Stimulated activated CD8-positive, alpha-beta memory T cell treated with anti-CD3 and anti-CD28 coated beads, Interleukin-12 subunit alpha, Interleukin-12 subunit beta, amount 100 ng/mL, for 1 hour (primary cell): ENCODE results near the gene CFAP97.
A peak's percentile ranks its signal among the peaks of the same experiment; 100 is the strongest.
"Not testable (repeated sequence)": the region's sequence is repeated elsewhere in the genome, so short reads cannot be mapped to it uniquely, and the experiment has no call there.

Experiments used
- DNase-seq: peaks from one replicate; pipeline ENCODE4 v3.0.0-alpha.2; 2020; ENCODE audit warnings: low read depth

The CFAP97 gene

GRCh38 chr4:185203486-185204237 lies at the start of gene CFAP97:
CFAP97 (minus strand) TSS chr4:185204000; CDS start chr4:185191196, 12,804 bp downstream.
- peak; percentile 57 for DNase-seq

GRCh38 chr4:185249105-185249504 lies 45.3 kb upstream of the CFAP97 start:
- DNase-seq = no peak

GRCh38 chr4:185248393-185249039 lies 44.7 kb upstream of the CFAP97 start:
- DNase-seq = no peak

- DNase-seq = no peak
Observed at GRCh38 chr4:185247151-185247550, 43.4 kb upstream of the CFAP97 start.

- DNase-seq = no peak
Observed at GRCh38 chr4:185246453-185246852, 42.7 kb upstream of the CFAP97 start.

- no peak for DNase-seq
Observed at GRCh38 chr4:185244763-185245162, 41.0 kb upstream of the CFAP97 start.

GRCh38 chr4:185243879-185244278 lies 40.1 kb upstream of the CFAP97 start:
- no peak for DNase-seq

GRCh38 chr4:185242749-185243533 lies 39.1 kb upstream of the CFAP97 start:
- DNase-seq = no peak

- not testable (repeated sequence) for DNase-seq
Observed at GRCh38 chr4:185240486-185240885, 36.7 kb upstream of the CFAP97 start.

- DNase-seq = no peak
Observed at GRCh38 chr4:185238750-185239149, 35.0 kb upstream of the CFAP97 start.

GRCh38 chr4:185238215-185238681 lies 34.4 kb upstream of the CFAP97 start:
- DNase-seq = no peak

- DNase-seq = no peak
Observed at GRCh38 chr4:185237175-185237574, 33.4 kb upstream of the CFAP97 start.

GRCh38 chr4:185235843-185236503 lies 32.2 kb upstream of the CFAP97 start:
- no peak for DNase-seq

- DNase-seq = no peak
Observed at GRCh38 chr4:185235119-185235842, 31.5 kb upstream of the CFAP97 start.

GRCh38 chr4:185232370-185232769 lies 28.6 kb upstream of the CFAP97 start:
- DNase-seq = no peak

- DNase-seq = no peak
Observed at GRCh38 chr4:185229021-185229818, 25.4 kb upstream of the CFAP97 start.

- DNase-seq = no peak
Observed at GRCh38 chr4:185227713-185228278, 24.0 kb upstream of the CFAP97 start.

- no peak for DNase-seq
Observed at GRCh38 chr4:185227131-185227551, 23.3 kb upstream of the CFAP97 start.

- no peak for DNase-seq
Observed at GRCh38 chr4:185225940-185226339, 22.1 kb upstream of the CFAP97 start.

- DNase-seq = no peak
Observed at GRCh38 chr4:185224597-185224996, 20.8 kb upstream of the CFAP97 start.
